HG03442 (cell line): ENCODE results near the gene TCP11L2.
"Not testable (repeated sequence)": the region's sequence is repeated elsewhere in the genome, so short reads cannot be mapped to it uniquely, and the experiment has no call there.

ENCODE experiments used
- ATAC-seq: cut with Tn5 transposase; IDR thresholded peaks from one replicate; pipeline ENCODE4 v1.9.1; 2021; ENCODE audit warnings: mild to moderate bottlenecking, moderate library complexity; ENCODE audit not compliant: unreplicated experiment

Gene TCP11L2

DNA sequence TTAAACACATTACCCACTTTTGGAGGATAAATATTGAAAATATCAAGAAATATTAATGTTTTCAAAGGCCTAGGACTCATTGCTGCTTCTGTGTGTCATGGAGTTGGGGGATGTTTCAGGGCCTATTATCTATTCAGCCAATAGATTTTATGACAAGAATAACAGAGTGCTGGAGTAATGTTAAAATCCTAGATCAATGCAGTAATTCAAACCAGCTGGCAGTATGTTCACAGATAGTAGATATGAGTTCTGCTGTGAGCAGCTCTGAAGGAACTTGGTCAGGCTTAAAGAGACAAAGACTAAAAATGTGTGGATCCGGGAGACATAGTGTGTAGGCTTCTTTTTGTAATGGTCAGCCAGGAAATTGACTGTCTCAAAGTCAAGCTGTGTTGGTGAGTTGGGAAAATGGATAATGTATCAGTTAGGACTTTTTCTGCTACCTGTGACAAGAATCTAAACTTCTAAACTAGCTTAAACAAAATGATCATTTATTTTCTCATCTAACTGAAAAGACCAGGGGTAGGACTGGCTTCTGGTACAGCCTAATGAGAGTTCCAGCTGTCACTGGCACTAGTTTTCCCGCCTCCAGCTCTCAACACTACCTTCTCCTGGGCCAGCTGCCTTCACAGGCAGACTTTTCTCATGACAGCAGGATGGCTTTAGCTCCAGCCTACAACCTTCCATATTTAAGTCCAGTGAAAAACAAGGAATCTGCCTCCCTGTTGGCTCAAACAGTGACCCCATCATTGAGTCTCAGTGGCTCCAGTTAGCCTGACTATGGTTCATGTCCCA, 38.7 kb downstream of the TCP11L2 start:
- no peak for ATAC-seq

DNA sequence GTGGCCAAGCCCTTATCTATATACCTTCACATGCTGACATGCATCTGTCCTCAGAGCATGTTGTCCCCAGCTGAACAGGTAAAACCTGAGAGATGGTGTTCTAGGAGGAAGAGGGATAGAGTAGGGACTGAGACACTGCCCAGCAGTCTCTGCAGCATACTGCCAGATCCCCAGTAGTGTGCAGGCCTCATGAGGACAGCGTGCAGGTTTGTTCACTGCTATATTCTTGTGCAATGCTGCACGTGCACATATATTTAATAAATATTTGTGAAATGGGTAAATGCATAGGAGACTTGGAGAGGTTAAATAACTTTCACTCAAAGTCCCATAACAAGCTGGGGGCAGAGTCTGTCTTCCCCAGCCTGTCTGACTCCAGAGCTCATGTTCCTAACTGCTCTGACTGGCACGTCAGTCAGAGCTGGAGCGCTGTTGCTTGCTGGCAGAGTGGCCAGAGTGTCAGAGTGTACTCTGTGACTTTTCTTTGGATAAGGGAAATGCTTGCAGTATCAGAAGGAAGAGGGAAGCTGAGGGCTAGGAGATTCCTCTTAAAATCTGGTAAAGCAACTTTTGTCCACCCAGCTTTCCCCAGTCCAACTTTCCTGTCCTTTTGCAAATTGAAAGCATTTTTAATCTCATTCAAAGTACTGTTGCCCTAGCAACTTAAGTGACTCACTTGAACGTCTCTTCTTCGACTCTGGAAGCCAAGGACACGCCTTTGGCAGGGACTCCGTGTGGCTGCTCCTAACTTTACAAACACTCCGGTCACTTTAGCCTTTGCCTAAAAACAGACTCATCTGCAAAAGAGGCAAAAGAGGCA, 40.1 kb downstream of the TCP11L2 start:
- no peak for ATAC-seq

DNA sequence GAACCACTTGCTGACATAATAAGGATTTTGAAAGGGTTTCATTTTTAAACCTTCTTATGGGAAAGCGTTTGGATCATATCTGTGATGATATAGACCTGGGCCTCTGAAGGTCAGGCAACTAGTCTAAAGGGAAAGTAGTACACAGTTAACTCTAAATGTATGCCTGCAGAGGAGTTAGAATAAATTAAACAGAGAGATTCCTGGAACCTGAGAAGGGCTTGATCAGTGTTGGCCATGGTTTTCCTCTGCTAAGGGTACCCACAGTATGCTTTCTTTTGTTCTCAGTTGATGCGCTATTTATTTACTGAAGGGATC, 40.6 kb downstream of the TCP11L2 start:
- ATAC-seq: no peak

GRCh38 chr12:106344131-106344530, 41.6 kb downstream of the TCP11L2 start:
- no peak for ATAC-seq

DNA sequence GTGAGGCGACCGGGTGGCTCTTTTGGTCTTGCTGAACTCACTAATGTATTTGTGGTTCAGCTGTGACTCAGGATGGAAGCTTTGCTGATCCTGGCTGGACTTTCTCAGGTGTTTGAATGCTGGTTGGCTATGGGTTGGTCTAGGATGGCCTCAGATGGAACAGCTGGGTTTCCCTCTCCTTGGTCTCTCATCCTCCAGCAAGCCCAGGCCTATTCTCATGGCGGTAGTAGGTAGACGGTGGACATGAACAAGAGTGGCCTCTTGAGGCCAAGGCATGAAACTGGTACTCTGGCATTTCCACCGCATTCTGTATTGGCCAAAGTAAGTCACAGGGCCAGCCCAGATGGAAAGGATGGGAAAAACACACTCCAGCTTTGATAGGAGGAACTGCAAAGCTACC, 43.2 kb downstream of the TCP11L2 start:
- no peak for ATAC-seq

DNA sequence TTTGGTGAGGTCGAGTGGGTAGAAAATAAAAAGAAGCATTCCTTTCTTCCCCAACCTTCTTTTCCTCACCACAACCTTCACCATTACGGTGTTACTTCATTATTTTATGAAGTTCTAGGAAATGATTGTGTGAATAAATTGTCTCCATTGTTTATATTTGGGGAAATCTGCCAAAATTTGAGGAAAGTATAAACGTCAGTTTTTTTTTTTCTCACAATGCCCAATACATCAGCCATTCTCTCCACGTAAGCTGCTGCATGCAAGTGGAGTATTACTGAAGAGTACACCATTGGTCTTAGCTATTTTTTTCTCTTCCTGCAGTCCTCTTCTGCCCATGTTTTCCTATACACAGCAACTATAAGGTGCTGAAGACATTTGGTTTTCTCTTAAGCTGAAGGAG, 45.9 kb downstream of the TCP11L2 start:
- no peak for ATAC-seq

- no peak for ATAC-seq
Measured at GRCh38 chr12:106353175-106353574, 50.6 kb downstream of the TCP11L2 start.

DNA sequence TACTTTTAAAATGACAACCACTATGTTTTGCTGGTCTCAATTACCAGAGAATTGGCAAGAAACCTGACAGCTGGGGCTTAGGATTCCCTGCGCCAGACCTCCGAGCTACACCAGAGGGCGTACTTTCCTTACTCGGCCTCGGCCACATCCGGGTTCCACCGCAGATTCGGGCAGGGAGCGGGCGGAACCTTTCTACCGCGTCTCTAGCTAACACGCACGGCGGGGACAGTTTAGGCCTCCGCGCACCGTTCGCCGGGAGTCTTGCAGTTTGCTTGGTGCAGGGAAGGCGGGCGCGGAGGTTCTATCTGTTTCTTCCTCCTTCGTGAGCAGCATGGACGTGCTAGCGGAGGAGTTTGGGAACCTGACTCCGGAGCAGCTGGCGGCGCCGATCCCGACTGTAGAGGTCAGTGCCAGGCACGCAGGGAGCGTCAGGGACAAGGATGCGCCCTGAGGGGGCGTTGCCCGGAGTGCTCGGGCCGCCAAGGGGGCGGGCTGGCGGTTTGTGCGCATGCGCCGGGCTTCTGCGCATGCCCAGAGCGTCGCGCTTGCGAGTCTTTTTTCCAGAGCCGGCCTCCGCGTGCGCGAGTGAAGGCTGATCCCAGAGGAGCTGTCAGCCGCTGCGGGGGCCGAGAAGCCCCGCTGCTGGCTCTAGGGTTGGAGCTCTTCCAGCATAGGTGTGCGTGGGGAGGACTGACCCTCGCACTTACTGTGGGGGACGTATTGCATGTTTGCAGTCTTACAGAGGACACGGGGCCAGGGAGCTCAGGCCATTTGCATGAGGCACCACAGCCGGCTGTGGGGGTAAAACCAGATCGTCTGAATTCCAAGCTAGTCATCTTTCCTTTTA, 55.2 kb downstream of the TCP11L2 start, which contains the start of gene POLR3B:
TSS of gene POLR3B (plus strand) at position 200 of the 847 bp plus-strand sequence. CDS start at position 332, 132 bp downstream.
- peak; percentile 86 for ATAC-seq

- peak; percentile 3 for ATAC-seq
Measured at GRCh38 chr12:106358396-106359241, 56.1 kb downstream of the TCP11L2 start.

DNA sequence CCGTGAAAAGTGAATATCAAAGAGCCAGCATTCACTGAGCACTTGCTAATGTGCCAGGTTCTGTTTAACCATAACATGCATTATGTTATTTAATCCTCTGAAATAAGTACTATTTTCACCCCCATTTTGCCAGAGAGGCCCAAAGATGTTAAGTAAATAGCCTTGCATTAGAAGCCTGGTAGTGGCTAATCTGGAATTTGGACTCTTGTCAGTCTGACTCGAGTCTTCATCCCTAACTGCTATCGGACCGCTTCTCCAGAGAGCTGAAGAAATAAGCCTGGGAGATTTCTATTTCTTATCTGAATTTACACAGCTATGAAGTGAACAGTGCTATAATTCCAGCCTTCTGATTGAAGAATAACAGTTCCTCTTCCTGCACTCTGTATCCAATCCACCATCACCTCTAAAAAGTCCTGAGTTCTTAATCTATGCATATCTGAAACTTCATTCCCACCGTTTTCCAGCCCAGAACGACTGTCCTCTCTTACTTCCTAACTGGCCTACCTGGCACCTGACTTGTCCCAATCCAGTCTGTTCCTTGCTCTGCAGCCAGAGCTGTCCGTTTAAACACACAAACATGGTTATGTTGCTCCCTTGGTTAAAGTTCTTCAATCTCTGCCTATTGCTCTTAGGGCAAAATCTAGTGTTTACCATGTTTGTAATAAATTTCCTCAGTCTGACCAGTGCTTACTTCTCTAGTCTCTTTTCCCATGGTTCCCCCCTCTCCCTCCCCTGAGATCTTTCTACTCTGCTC, 57.3 kb downstream of the TCP11L2 start:
- no peak for ATAC-seq

DNA sequence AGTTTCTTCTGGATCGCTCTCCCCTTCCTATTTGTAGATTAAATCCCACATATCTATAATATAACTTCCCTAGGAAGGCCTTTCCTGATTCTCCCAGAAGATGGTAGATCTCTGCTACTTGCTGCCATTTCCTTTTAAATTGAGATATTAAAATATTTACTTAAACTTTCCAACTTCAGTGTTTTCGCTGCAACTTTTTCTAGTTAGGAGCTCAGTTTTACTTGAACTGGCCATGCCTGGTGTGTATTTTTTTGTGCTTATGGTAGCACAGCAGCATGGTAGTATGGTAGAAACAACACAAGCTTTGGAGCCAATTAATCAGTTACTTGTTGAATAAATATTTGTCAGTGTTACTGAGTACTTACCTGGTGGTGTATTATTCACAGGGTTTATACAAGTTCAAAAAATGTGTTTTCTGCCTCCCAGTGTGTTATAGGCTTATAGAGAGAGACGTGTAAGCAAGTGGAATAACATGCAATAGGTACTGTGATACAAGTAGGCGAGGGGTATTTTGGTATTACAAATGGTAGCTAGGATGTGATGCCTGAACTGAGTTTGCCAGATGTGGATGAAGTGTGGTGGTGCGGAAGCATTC, 58.0 kb downstream of the TCP11L2 start:
- no peak for ATAC-seq

DNA sequence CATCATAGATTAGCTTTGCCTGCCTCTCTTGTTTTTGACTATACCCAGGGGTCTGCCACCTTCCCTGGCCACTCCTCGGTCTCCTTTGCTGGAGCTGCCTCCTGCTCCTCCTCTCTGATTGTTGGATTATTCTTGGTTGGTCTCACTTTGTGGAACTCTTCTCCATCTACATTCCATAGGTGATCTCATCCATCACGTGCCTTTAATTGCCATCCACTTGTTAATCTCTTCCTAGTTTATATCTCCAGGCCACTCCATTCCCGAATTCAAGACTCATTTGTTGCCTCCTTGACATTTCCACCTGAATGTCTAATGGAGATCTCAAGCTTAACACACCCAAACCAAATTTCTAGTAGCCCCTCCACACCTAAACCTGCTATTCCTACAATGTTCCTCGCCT, 60.4 kb downstream of the TCP11L2 start:
- no peak for ATAC-seq

GRCh38 chr12:106364261-106364660, 61.7 kb downstream of the TCP11L2 start:
- ATAC-seq: no peak

DNA sequence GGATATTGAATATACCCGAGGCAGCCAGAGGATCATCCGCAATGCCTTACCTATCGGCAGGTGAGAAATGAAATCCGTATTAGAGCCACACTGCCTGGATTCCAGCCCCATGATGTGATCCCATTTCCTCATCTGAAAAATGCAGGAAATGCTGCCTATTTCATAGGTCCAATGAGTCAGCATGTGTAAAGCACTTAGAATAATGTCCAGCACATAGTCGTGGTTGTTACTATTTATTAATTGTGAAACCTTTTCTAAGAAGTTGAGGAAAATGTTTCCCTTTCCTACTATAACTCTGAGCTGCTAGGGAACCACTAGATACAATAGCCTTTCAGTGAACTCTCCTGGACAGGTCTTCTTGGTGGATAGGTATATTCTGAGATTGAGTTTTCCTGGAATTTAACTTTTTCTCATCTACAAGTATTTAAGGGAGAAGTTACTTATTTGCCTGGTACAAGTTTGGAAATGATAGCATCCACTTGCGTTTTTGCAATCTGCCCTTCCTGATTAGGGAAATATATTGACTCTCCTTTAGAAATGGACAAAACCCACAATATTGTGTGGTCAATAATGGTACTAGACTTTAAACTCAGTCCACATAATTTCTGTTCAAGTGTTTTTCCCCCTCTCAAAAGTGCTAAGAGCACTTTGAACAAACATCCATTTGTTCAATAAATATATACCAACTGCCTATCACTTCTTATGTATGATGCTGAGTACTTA, 67.3 kb downstream of the TCP11L2 start:
- no peak for ATAC-seq

DNA sequence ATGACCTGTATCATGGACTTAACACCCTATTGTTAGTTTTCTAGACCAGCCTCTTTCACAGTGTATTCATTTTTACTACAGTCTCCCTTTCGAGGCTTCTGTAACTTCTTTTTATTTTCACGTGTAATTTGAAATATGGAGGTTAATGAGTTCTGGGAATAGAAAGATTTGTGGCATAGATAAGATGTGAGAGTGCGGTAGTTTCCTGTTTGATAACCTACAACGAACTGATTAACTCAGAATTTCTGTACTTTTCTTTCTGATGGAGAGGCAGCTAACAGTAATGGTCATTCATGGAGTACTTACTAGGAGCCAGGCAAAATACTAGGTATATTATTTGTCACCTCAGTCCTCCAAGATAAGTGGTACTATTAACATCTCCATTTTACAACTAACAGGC, 76.3 kb downstream of the TCP11L2 start:
- no peak for ATAC-seq

DNA sequence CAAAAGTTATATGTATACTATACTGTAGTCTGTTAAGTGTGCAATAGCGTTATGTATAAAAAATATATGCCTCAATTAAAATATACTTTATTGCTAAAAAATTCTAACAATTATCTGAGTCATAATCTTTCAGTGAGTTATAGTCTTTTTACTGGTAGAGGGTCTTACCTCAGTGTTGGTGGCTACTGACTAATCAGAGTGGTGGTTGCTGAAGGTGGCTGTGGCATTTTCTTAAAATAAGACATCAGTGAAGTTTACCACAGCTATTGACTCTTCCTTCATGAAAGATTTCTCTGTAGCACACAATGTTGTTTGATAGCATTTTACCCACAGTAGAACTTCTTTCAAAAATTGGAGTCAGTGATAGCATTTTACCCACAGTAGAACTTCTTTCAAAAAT, 78.4 kb downstream of the TCP11L2 start:
- ATAC-seq: no peak

- ATAC-seq: not testable (repeated sequence)
Measured at GRCh38 chr12:106381866-106382265, 79.3 kb downstream of the TCP11L2 start.

DNA sequence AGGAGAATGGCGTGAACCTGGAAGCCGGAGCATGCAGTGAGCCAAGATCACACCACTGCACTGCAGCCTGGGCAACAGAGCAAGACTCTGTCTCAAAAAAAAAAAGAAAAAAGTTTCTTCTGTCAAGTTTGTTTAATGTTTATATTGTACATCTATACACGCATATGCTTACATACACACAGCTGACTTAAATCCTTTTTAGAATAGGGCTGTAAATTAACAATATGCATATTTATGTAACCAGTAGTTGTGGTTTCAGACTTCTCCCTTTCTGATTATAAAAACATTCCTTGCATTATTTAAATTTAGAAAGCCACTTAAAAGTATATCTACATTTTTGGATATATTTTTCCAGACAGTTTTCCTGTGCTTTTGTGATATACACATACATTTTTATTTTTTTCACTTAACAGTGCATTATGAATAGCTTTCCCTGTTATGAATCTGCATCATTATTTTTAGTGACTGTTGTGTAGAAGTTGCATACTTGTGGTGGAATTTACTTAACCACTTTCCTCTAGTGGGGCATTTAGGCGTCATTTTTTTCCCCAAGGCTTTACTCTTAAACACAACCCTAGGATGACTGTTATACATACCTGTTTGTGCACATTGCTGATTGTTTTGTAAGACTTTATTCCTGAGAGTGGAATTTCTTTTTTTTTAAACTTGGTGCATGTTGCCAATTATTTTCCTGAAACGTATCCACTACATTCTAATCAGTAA, 84.4 kb downstream of the TCP11L2 start:
- ATAC-seq: no peak
